DMS153 (cell line): ENCODE measurements around the gene MRRF.

ENCODE experiments used
- DNase-seq: peaks from one replicate; lab custom pipeline; 2025; lab: John Stamatoyannopoulos, UW

Gene MRRF

GRCh38 chr9:122264360-122265148, at the start of gene MRRF, which contains the start of gene RBM18:
Gene MRRF (plus strand): TSS chr9:122264882. CDS start chr9:122270892, 6,010 bp downstream.
Gene RBM18 (minus strand): TSS chr9:122264840. CDS start chr9:122261492, 3,348 bp downstream.
- peak; percentile 79 for DNase-seq

DNA sequence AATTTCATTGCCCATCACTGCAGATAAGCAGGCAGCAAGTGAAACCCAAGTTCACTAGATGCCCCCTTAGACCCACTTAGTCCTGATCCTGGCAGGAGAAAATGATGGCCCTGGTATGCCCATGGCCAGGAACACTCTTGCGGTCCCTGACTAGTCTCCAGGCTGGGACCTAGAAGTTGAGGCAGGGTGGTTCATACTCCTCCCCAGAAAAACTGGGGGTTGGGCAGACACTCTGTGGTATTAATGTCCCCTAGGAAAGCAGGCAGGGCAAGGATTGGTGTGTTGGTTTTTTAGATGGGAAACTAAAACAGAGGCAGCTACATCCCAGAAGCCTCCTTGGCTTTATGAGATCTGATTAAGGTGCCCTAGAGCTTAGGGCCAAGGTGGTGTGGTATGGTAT, 49.0 kb upstream of the MRRF start:
- no peak for DNase-seq

DNA sequence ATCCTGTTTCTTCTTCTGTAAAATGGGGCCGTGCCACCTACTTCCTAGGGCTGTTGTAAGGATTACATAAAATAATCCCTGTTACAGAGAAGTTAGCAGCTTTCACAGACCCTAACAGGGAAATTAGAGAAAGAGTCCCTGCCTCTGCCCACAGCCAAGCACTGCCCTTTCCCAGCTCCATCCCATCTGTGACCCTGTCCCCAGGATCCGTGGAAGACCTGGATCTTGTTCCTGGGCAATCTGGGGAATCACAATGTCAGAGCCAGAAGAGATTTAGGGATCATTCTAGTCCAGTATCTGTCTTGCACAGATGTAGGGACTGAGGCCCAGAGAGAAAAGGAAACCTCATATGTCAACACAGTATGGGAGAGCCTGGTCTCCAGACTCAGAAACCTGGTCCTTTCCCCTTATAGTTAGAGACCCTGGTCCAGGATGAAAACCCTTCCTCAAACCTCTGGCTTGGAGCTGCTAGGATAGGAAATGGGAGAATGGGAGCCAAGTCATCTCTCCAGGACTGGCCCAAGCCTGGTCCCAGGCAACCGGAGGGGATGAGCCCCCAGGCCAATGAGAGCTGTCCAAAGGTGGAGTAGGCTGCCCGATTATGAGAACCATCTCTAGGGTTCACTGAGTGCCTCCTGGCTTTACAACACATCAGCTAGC, 48.4 kb upstream of the MRRF start:
- DNase-seq, result no peak

GRCh38 chr9:122216798-122217418, 47.8 kb upstream of the MRRF start:
- no peak for DNase-seq

- peak; percentile 7 for DNase-seq
Observed at GRCh38 chr9:122217640-122218039, 47.0 kb upstream of the MRRF start.

DNA sequence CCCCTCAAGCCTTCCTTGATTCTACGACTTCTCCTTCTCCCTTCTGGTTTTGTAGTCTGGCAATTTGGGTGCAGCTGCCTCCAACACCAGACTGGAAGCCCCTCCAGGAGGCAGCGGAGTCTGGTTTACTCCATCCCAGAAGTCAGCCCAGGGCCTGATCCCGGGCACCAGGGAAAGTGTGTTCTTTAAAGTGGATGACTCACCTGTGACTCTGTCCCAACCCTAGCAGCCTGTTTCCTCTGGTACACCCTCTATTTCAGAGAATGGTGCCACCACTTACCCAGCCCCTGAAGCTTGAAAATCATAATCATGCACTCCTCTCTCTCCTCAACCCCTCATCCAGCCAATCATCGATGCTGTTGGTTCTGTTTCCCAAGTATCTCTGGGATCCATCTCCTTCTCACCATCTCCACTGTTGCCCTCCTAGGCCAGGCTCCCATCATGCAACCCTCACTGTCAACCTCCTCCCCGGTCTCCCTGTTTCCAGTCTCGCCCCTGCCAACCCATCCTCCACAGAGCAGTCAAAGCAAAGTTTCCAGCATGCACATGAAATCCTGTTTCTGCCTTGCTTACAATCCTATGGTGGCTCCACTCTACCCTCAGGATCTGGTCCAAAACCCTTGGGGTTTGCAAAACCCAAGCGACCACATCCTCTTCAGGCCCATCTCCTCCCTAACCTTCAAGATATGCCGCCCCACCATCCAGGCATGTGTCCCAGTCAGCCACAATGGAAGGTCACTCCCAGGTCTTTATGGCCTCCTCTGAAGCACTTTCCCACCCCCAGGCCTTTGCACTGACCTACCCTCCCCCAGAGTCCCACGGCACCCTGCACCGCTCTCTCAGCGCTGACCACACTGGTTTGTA, 46.4 kb upstream of the MRRF start:
- DNase-seq, result no peak

GRCh38 chr9:122218935-122219855, 45.5 kb upstream of the MRRF start:
- DNase-seq, result no peak

- DNase-seq, result no peak
Observed at GRCh38 chr9:122219856-122220672, 44.6 kb upstream of the MRRF start.

DNA sequence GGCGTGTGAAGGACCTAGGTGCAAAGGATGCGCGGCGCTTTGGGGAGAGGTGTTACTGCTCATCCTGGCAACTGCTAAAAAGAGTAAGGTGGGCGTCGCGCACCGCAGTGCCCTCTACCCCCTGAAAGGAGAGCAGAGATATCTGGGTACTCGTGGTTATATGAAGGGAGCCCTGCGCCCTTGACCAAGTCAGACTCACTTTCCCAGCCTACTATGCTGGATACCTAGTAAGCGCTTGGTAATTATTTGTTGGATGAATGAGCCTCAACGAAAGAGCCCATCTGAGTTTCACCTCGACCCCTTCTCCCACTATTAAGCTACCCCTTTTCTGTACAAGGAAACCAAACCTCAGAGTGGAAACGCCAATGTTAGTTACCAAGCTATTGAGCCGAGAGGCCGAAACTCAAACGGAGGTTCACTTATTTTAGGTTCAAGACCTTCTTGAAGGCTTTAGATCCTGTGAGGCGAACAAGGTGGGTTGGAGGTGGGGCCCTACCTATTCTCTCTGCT, 44.0 kb upstream of the MRRF start:
- DNase-seq, result no peak

GRCh38 chr9:122221183-122221811, 43.4 kb upstream of the MRRF start:
- DNase-seq, result no peak

DNA sequence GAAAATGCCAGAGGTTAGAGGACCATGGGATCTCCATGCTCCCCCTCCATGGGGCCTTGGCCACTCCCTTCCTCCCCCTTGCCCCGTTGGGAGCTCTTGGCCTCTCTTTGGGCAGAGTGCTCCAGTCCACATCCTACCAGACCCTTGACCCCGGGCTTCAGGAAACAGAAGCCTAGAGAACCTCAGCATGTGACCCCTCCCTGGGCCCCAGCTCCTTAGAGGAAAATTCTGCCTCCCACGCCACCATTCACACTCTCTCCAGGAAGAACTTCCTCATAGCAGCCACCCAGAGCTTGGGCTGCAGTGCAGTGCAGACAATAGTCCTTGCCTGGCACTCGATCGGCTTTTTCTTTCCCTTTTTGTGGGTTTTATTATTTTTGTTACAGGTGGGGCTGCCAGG, 41.9 kb upstream of the MRRF start:
- DNase-seq, result no peak

GRCh38 chr9:122223435-122223834, 41.2 kb upstream of the MRRF start:
- no peak for DNase-seq

DNA sequence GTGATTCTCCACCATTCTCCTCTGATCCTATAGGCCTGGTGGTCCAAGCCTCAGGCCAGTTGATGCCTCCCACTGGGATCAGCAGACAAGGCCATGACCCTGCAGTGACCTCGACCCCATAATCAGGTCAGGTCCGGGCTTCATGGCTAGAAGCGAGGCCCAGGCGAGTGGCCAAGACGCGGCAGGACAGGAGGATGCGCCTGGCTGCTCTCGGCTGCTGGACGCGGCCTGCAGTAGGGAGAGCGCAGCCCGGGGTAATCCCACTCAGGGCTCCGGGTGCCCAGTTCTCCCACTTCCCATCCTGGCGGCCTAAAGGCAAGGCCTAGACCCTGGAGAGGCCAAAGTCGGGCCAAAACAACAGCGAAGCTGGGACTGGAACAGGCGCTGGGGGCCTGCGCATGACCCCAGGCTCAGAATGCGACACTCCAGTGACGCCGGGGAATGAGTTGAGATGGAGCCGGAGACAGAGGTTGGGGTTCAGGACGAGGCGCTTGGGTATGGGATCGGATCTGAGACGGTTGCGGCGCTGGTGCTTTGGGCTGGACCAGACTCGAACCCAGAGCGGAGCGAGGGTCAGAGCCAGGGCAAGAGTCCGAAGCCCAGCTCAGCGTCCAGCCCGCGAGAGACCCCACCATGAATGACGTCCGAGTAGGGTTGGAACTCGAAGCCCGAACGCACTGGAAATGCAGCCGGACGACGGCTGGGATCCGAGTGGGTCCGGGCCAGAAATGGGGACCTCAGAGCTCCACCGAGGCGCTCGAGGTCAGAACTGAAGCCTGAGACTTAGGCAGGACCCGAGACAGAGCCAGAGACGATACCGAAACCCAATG, 39.2 kb upstream of the MRRF start:
- no peak for DNase-seq

DNA sequence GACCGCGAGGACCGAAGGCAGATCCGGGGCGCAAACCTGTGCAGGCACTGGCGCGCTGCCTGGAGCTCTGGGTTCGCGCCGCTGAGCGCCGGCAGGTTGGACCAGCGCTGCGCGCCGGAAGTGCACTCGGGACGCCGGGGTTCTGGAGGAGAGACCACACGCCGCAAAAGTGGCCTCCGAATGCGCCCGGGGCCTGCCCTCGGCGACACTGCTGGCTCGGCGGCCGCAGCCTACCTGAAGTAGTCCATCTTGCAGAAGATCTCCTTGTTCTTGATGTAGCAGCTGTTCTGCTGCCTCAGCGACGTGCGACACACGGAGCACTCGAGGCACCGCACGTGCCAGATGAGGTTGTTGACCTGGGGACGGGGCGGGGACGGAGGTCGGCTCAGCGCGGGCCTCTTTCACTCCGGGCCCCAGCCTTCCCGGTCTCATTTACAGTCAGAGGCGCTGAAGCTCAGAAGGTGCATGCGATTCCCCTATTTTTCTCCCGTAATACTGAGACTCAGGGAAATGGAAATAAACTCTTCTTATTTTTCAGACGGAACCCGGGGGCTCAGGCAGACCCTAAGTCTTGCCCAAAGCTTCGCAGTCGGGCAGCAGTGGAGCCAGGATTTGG, 38.4 kb upstream of the MRRF start:
- no peak for DNase-seq

DNA sequence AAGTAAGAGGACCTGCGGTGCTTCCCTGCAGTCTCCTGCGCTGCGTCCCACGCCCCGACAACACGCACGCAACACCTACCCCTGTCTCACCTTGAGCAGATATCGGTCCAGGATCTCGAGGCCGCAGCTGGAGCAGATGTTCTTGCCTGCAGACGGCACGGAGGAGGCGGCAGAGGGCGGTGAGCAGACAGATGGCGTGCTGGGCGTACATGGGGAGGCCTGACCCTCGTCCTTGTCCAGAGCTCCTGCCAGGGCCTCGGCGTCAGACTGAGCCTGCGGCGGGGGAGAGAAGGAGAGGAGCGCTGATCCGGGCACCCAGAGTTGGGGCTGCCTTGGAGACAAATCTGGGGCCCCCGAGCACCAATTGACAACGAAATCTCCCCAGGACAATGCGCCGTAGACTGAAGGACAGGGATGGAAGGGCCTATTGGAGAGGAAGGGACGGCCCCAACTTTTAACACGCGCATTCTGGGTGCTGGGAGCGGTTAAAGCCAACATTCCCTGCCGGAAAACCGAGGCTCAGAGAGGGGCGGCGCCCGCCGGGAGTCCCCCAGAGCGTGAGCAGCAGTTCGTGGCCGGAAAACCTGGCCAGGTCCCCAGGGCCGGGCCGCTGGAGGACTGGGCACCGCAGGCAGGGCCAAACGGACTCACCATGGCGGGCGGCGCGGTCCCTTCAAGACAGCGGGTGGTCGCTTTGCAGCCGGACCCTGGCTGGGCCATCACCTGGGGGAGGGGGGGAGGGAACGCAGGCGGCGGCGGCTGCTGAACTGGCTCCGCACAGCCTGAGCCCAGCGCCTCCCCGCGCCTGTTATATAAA, 37.7 kb upstream of the MRRF start:
- no peak for DNase-seq

- DNase-seq, result no peak
Observed at GRCh38 chr9:122227575-122227900, 37.1 kb upstream of the MRRF start.

DNA sequence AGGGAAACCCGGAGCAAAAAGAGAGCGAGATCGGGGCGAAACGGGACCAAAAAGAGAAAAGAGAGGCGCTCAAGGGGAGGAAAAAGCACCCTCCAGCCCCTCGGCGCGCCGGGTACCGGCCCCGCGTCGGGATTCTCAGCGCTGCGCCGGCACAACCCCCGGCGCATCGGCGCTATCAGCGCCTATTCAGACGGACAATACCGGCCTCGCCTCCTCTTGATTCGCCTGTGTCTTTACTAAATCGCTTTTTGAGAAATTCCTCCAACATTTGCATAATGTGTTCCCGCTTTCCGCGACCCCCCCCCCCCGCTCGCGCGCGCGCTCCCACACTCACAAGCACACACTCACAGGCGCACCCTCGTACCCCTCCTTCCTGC, 36.5 kb upstream of the MRRF start:
- DNase-seq, result no peak
